Liver (tissue), 9 donors: ENCODE data around the gene ARHGAP12. TPM values are rescaled to one million over a fixed set of nuclear protein-coding genes. Genes with fewer than 3 reads are reported as not detected.
A peak's percentile ranks its signal among the peaks of the same experiment; 100 is the strongest.

Source experiments
- DNase-seq: peaks from one replicate; pipeline ENCODE4 v3.0.0-alpha.2; 2017; ENCODE audit warnings: low spot score
- H3K27ac ChIP-seq, 2 donors: one replicate each; pipeline ENCODE4 v1.7.0; 2013; ENCODE audit warnings: inconsistent platforms in 2 of 2, low read length in 2 of 2, control low read depth in 1 of 2, low read depth in 1 of 2, mild to moderate bottlenecking in 1 of 2
- H3K27me3 ChIP-seq, 4 donors: one replicate each; pipeline versions ENCODE4 v1.6.1 to v1.7.0; 2013; ENCODE audit warnings: low read length in 3 of 4, inconsistent platforms in 1 of 4, mild to moderate bottlenecking in 1 of 4, moderate library complexity in 1 of 4; ENCODE audit not compliant: control insufficient read depth in 4 of 4, insufficient read depth in 4 of 4
- H3K36me3 ChIP-seq, 4 donors: one replicate each; pipeline versions ENCODE4 v1.6.1 to v1.7.0; 2013; ENCODE audit warnings: low read length in 3 of 4, mild to moderate bottlenecking in 3 of 4, low read depth in 1 of 4, moderate library complexity in 1 of 4; ENCODE audit not compliant: control insufficient read depth in 4 of 4, insufficient read depth in 3 of 4
- H3K4me1 ChIP-seq, 4 donors: one replicate each; pipeline versions ENCODE4 v1.6.1 to v1.7.0; 2013; ENCODE audit warnings: low read length in 3 of 4, mild to moderate bottlenecking in 3 of 4, moderate library complexity in 1 of 4; ENCODE audit not compliant: control insufficient read depth in 4 of 4, insufficient read depth in 4 of 4
- H3K4me3 ChIP-seq, 3 donors: one replicate each; pipeline versions ENCODE4 v1.6.1 to v1.7.0; 2013; ENCODE audit warnings: low read length in 3 of 3, control low read depth in 1 of 3, low read depth in 1 of 3, mild to moderate bottlenecking in 1 of 3
- H3K9ac ChIP-seq, 2 donors: one replicate each; pipeline ENCODE4 v1.7.0; 2013; ENCODE audit warnings: low read length in 2 of 2, mild to moderate bottlenecking in 2 of 2, moderate library complexity in 2 of 2, control low read depth in 1 of 2, low read depth in 1 of 2
- H3K9me3 ChIP-seq, 4 donors: one replicate each; pipeline versions ENCODE4 v1.6.1 to v1.7.0; 2013; ENCODE audit warnings: low read length in 3 of 4; ENCODE audit not compliant: control insufficient read depth in 4 of 4
- ATF3 ChIP-seq: IDR thresholded peaks from 2 replicates; pipeline ENCODE4 v1.6.1; 2016; ENCODE audit warnings: antibody characterized with exemption
- CTCF ChIP-seq: fragments of 150-350 bp; IDR thresholded peaks from 2 replicates; pipeline ENCODE4 v1.5.1; 2017; ENCODE audit warnings: improper control_type of control experiment, low read depth, low read length; ENCODE audit not compliant: missing input control
- FOXA1 ChIP-seq: IDR thresholded peaks from 2 replicates; pipeline ENCODE4 v1.6.1; 2016; ENCODE audit warnings: antibody characterized with exemption
- FOXA2 ChIP-seq: IDR thresholded peaks from 2 replicates; pipeline ENCODE4 v1.6.1; 2016; ENCODE audit warnings: antibody characterized with exemption
- GABPA ChIP-seq, 2 donors: IDR thresholded peaks in 1 of 2; conservative IDR thresholded peaks in 1 of 2; 2 replicates each; pipeline ENCODE4 v1.6.1; 2016; ENCODE audit warnings: antibody characterized with exemption in 2 of 2, mild to moderate bottlenecking in 1 of 2, moderate library complexity in 1 of 2
- HNF4A ChIP-seq, 2 donors: conservative IDR thresholded peaks; 2 replicates each; pipeline ENCODE4 v1.6.1; 2016; ENCODE audit warnings: antibody characterized with exemption in 2 of 2, mild to moderate bottlenecking in 2 of 2
- HNF4G ChIP-seq: IDR thresholded peaks from 2 replicates; pipeline ENCODE4 v1.6.1; 2016; ENCODE audit warnings: antibody characterized with exemption
- JUND ChIP-seq, 2 donors: IDR thresholded peaks; 2 replicates each; pipeline ENCODE4 v1.6.1; 2016; ENCODE audit warnings: antibody characterized with exemption in 2 of 2
- NR2F2 ChIP-seq: IDR thresholded peaks from 2 replicates; pipeline ENCODE4 v1.6.1; 2016; ENCODE audit warnings: antibody characterized with exemption
- RAD21 ChIP-seq, 2 donors: IDR thresholded peaks; 2 replicates each; pipeline ENCODE4 v1.6.1; 2016; ENCODE audit warnings: antibody characterized with exemption in 2 of 2, mild to moderate bottlenecking in 2 of 2
- REST ChIP-seq: IDR thresholded peaks from 2 replicates; pipeline ENCODE4 v1.6.1; 2016; ENCODE audit warnings: antibody characterized with exemption, mild to moderate bottlenecking
- RXRA ChIP-seq, 2 donors: IDR thresholded peaks; 2 replicates each; pipeline ENCODE4 v1.6.1; 2017 to 2018; ENCODE audit warnings: antibody characterized with exemption in 2 of 2, mild to moderate bottlenecking in 1 of 2
- SP1 ChIP-seq: IDR thresholded peaks from 2 replicates; pipeline ENCODE4 v1.6.1; 2018; ENCODE audit warnings: antibody characterized with exemption, mild to moderate bottlenecking
- TAF1 ChIP-seq: conservative IDR thresholded peaks from 2 replicates; pipeline ENCODE4 v1.6.1; 2016; ENCODE audit warnings: antibody characterized with exemption, mild to moderate bottlenecking
- YY1 ChIP-seq: IDR thresholded peaks from 2 replicates; pipeline ENCODE4 v1.6.1; 2016; ENCODE audit warnings: antibody characterized with exemption, mild to moderate bottlenecking
- ZBTB33 ChIP-seq: IDR thresholded peaks from 2 replicates; pipeline ENCODE4 v1.6.1; 2016; ENCODE audit warnings: antibody characterized with exemption
- WGBS: extraction: QIAGEN DNeasy Blood & Tissue Kit; methylation state at CpG from one replicate; pipeline ENCODE4 v1.1.7; 2013; 5-methylcytosine and 5-hydroxymethylcytosine counted together
- polyA plus RNA-seq, 2 donors: library from polyadenylated mRNA; stranded (reverse) in 1 of 2; unstranded in 1 of 2; fragments of 200-250 nt in 1 of 2; fragments of >200 nt in 1 of 2; fragmentation: Nextera tagmentation in 1 of 2; extraction: Ambion mirVana in 1 of 2; gene quantifications; one replicate each; pipeline versions ENCODE4 v1.2.1 to v1.2.3, GENCODE V29; 2013 to 2015
- total RNA-seq, 2 donors: library from RNA; depleted of rRNA; stranded (reverse); fragments of >200 nt; gene quantifications; one replicate each; pipeline ENCODE4 v1.2.3, GENCODE V29; 2014
- donor health status: healthy.
- donor health status: healthy.
- donor health status: healthy.
- donor health status: healthy.
- donor health status: healthy.

ARHGAP12 gene
- total and polyA plus RNA-seq, 4 donors = 7.0 to 29.1 (median 12.3) TPM

DNA sequence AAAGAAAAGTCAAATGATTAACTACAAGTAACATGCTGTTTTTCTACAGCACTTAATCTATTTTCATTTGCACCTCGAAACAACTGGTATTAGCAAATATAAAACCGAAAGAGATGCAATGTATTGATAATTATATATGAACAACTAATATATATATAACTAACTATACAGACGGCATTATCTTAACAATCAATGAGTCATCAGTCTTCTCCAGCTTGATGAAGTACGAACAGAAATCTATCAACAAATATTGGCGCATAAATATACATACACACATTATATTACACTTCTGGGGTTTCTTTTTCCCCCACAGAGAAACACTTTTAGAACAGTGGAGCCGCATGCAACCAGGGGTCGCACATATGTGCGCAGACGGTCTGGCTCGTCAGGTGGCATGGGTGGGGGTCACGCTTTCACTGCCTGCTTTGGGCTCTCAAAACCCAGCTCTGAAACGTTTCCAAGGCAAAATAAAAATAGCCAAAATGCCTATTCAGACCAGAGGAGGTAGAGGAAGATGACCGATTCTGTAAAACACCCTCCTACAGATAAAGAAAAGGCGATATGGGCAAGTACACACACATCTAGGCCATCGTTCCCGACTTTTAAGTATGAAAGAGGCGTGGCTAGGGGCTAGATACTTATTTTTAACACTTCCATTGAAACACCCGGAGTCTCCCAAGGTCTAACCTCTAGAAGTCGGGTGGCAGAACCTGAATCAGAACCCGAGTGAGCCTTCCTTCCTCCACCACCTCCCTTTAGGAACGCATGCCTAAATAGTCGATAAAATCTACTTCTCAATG lies 1.7 kb downstream of the ARHGAP12 start:
- Histone ChIP-seq H3K27ac (peak overlapping the region; percentile 96 to 99), H3K9me3 (no peaks in the 10 kb centered on the region), H3K4me1 (peaks cover 4 to 38% (median 27%) of the 10 kb centered on the region in 4 donors), H3K27me3 (no peaks in the 10 kb centered on the region), H3K36me3 (no peaks in the 10 kb centered on the region), H3K9ac (peak overlapping the region in 1 of 2 donors; percentile 67), H3K4me3 (peak overlapping the region; percentile 82 to 99 (median 97))
- no peak for DNase-seq
- 23% methylated on average over 22 of the region's 22 CpGs for WGBS
- TF ChIP-seq NR2F2 (no peak), HNF4A (conservative IDR thresholded peaks at IDR 0.05) (no peak), RAD21 (IDR thresholded peaks at IDR 0.05) (no peak), RXRA (IDR thresholded peaks at IDR 0.05) (no peak), FOXA1 (no peak), FOXA2 (no peak), TAF1 (no peak), HNF4G (no peak), CTCF (no peak), ZBTB33 (no peak), ATF3 (no peak), JUND (IDR thresholded peaks at IDR 0.05) (no peak), REST (no peak), YY1 (no peak), GABPA (IDR thresholded peaks at IDR 0.05 in 1 of 2, conservative IDR thresholded peaks at IDR 0.05 in 1 of 2) (no peak), SP1 (no peak)
